ENCODE data around the gene ERI3.

- no peak for TF ChIP-seq CTCF (IDR thresholded peaks at IDR 0.05)
- no peak for TF ChIP-seq POLR2AphosphoS5 (IDR thresholded peaks at IDR 0.05)
Observed at GRCh38 chr1:44249543-44249942, 105.5 kb downstream of the ERI3 start.
